HCT116 (cell line): ENCODE measurements around the gene C20orf144. TPM values are rescaled to one million over a fixed set of nuclear protein-coding genes. Genes with fewer than 3 reads are reported as not detected.

Experiments used
- ATAC-seq: fragments of 200-7000 bp; cut with Tn5 transposase; 2 replicates; pipeline ENCODE4 v1.9.1; 2020; ENCODE audit warnings: mild to moderate bottlenecking, moderate library complexity
- BruUV-seq: library from RNA; stranded (reverse); fragments of 400-500 nt; replicated peaks from 2 replicates; lab custom pipeline; 2021; lab: Mats Ljungman, UMichigan
- CTCF ChIA-PET: fragments of 300-600 bp; sonication (Branson Sonifier 250); formaldehyde crosslinking; loops from one replicate; lab custom pipeline; 2021; ENCODE audit warnings: antibody characterized with exemption; lab: Charles Lee
- POLR2A ChIA-PET: fragments of 300-600, 350-600 bp; sonication (Branson Sonifier 250); formaldehyde crosslinking; loops from one replicate; lab custom pipeline; 2021; ENCODE audit warnings: antibody characterized with exemption; lab: Charles Lee
- RAD21 ChIA-PET, 2 experiments: fragments of 300-600 bp; sonication (Branson Sonifier 250); formaldehyde crosslinking; loops; one replicate each; lab custom pipeline; 2023; ENCODE audit warnings: low total read pairs in 2 of 2; ENCODE audit not compliant: uncharacterized antibody in 2 of 2, unreplicated experiment in 2 of 2, low non-redundant PET in 1 of 2; lab: Charles Lee
- DNase-seq: peaks from one replicate; pipeline ENCODE4 v3.0.0-alpha.2; 2010; ENCODE audit warnings: low read depth, low spot score
- H2AFZ ChIP-seq: fragments of 200-600 bp; shearing (Covaris generic), sonication (generic); 2 replicates; pipeline ENCODE4 v1.6.1; 2017; ENCODE audit warnings: low read depth, mixed run types, mixed read lengths, antibody characterized with exemption, low read length; ENCODE audit not compliant: poor library complexity, severe bottlenecking
- H3K27ac ChIP-seq: 2 replicates; pipeline ENCODE4 v1.5.1; 2012; ENCODE audit warnings: low read depth, low read length
- H3K27me3 ChIP-seq: fragments of 200-600 bp; sonication (generic); 2 replicates; pipeline ENCODE4 v1.6.1; 2016; ENCODE audit warnings: mixed run types, low read length, mixed read lengths; ENCODE audit not compliant: insufficient read depth
- H3K36me3 ChIP-seq, 2 experiments: fragments of 200-500 bp in 1 of 2; fragments of 200-600 bp in 1 of 2; sonication (Bioruptor generic) in 1 of 2; sonication (generic) in 1 of 2; 2 replicates each; pipeline versions ENCODE4 v1.5.1 to v1.6.1; 2014 to 2016; ENCODE audit warnings: low read length in 2 of 2, inconsistent platforms in 1 of 2, mixed read lengths in 1 of 2, mixed run types in 1 of 2; ENCODE audit not compliant: insufficient read depth in 2 of 2, control insufficient read depth in 1 of 2
- H3K4me1 ChIP-seq, 2 experiments: fragments of 200-600 bp in 1 of 2; sonication (generic) in 1 of 2; 2 replicates each; pipeline versions ENCODE4 v1.5.1 to v1.6.1; 2012 to 2017; ENCODE audit warnings: low read length in 2 of 2, inconsistent platforms in 1 of 2, mild to moderate bottlenecking in 1 of 2, mixed read lengths in 1 of 2, mixed run types in 1 of 2, moderate library complexity in 1 of 2; ENCODE audit not compliant: insufficient read depth in 2 of 2, control insufficient read depth in 1 of 2
- H3K4me2 ChIP-seq: fragments of 200-600 bp; sonication (generic); 2 replicates; pipeline ENCODE4 v1.6.1; 2017; ENCODE audit warnings: mixed run types, low read length, mixed read lengths
- H3K4me3 ChIP-seq, 2 experiments: fragments of 200-600 bp in 1 of 2; sonication (generic) in 1 of 2; replicated peaks in 1 of 2; 2 replicates each; pipeline ENCODE4 v1.5.1; 2011 to 2016; ENCODE audit warnings: low read length in 2 of 2, control low read depth in 1 of 2, low read depth in 1 of 2, mild to moderate bottlenecking in 1 of 2, mixed read lengths in 1 of 2, mixed run types in 1 of 2
- H3K79me2 ChIP-seq: fragments of 200-600 bp; sonication (generic); 2 replicates; pipeline ENCODE4 v1.6.1; 2017; ENCODE audit warnings: mild to moderate bottlenecking, mixed run types, low read length, moderate library complexity, mixed read lengths; ENCODE audit not compliant: insufficient read depth
- H3K9ac ChIP-seq: fragments of 200-600 bp; sonication (generic); 2 replicates; pipeline ENCODE4 v1.6.1; 2016; ENCODE audit warnings: low read length, mixed read lengths
- H3K9me2 ChIP-seq: fragments of 200-600 bp; sonication (generic), shearing (Covaris generic); 2 replicates; pipeline ENCODE4 v1.6.1; 2017; ENCODE audit warnings: mixed run types, mild to moderate bottlenecking, moderate library complexity; ENCODE audit not compliant: insufficient read depth
- H3K9me3 ChIP-seq, 2 experiments: fragments of 200-500 bp in 1 of 2; fragments of 200-600 bp in 1 of 2; sonication (Bioruptor generic) in 1 of 2; sonication (generic) in 1 of 2; 2 replicates each; pipeline ENCODE4 v1.6.1; 2014 to 2017; ENCODE audit warnings: low read length in 2 of 2, mixed read lengths in 2 of 2, inconsistent platforms in 1 of 2, low read depth in 1 of 2, mild to moderate bottlenecking in 1 of 2, mixed run types in 1 of 2, moderate library complexity in 1 of 2; ENCODE audit not compliant: control insufficient read depth in 1 of 2, insufficient read depth in 1 of 2
- H4K20me1 ChIP-seq: fragments of 200-600 bp; sonication (generic), shearing (Covaris generic); 2 replicates; pipeline ENCODE4 v1.6.1; 2017; ENCODE audit warnings: mixed run types, mild to moderate bottlenecking, moderate library complexity; ENCODE audit not compliant: insufficient read depth
- EGR1 ChIP-seq: IDR thresholded peaks from 2 replicates; pipeline ENCODE4 v1.6.1; 2012; ENCODE audit warnings: low read depth
- FOSL1 ChIP-seq: IDR thresholded peaks from 2 replicates; pipeline ENCODE4 v1.6.1; 2012; ENCODE audit warnings: low read depth
- POLR2AphosphoS5 ChIP-seq: IDR thresholded peaks from 2 replicates; pipeline ENCODE4 v1.6.1; 2011; ENCODE audit warnings: mild to moderate bottlenecking, low read depth, low read length, moderate library complexity
- RAD21 ChIP-seq: IDR thresholded peaks from 2 replicates; pipeline ENCODE4 v1.6.1; 2012; ENCODE audit warnings: low read depth, mild to moderate bottlenecking
- SP1 ChIP-seq: IDR thresholded peaks from 2 replicates; pipeline ENCODE4 v1.6.1; 2012; ENCODE audit warnings: low read depth
- TCF7L2 ChIP-seq: IDR thresholded peaks from 2 replicates; pipeline ENCODE4 v1.7.0; 2011; ENCODE audit warnings: borderline replicate concordance, inconsistent platforms; ENCODE audit not compliant: insufficient read depth, insufficient read length; ENCODE audit errors: extremely low read depth
- ZFX ChIP-seq: fragments of 450-650 bp; IDR thresholded peaks from 2 replicates; pipeline ENCODE4 v1.6.1; 2017
- ZNF274 ChIP-seq: fragments of 200-500 bp; sonication (Bioruptor generic); IDR thresholded peaks from 2 replicates; pipeline ENCODE4 v1.6.1; 2014; ENCODE audit warnings: mild to moderate bottlenecking, low read depth, low read length, inconsistent platforms
- intact Hi-C: fragments of 100-400 bp; cut with micrococcal nuclease; formaldehyde crosslinking; loops from 2 replicates; pipeline ENCODE4 v1.10.0; 2022
- total RNA-seq: library from RNA; stranded (reverse); gene quantifications from one replicate; pipeline ENCODE4 v1.2.1, GENCODE V29; 2021; ENCODE audit not compliant: unreplicated experiment
- TF ChIP-seq, protein P1 (sequence below): IDR thresholded peaks from 2 replicates; pipeline ENCODE4 v1.6.1; 2012; ENCODE audit warnings: low read depth
- TF ChIP-seq, protein P2 (sequence below): IDR thresholded peaks from 2 replicates; pipeline ENCODE4 v1.6.1; 2012

C20orf144 gene
- total RNA-seq, 1 experiment from 2014 or later: 0.37 TPM

- intact Hi-C loops: loop anchor here (10.0 kb wide), 1 partner anchor 466 kb away; no protein-coding TSS in a partner anchor
- no peak overlapping the region for H3K9ac ChIP-seq
- no peak overlapping the region for H3K4me2 ChIP-seq
- POLR2A ChIA-PET: no interaction called here
- H3K9me2 ChIP-seq: no peaks in the 10 kb centered on the region
- H3K79me2 ChIP-seq: peaks cover 6% of the 10 kb centered on the region; the same call in 1 of the 2 replicates
- no peak overlapping the region for H2AFZ ChIP-seq
- no peaks in the 10 kb centered on the region for H4K20me1 ChIP-seq
- H3K27ac ChIP-seq: no peak overlapping the region
- H3K36me3 ChIP-seq: peaks cover 0 to 3% of the 10 kb centered on the region in 2 experiments; a peak in 1 of 4 replicates
- H3K9me3 ChIP-seq: no peaks in the 10 kb centered on the region
- CTCF ChIA-PET: no interaction called here
- RAD21 ChIA-PET: no interaction called here
- DNase-seq (no peak), ATAC-seq (no peak)
- H3K4me1 ChIP-seq: peaks cover 0 to 20% of the 10 kb centered on the region in 2 experiments; a peak in 2 of 4 replicates
- no peak overlapping the region for H3K4me3 ChIP-seq
- TF ChIP-seq FOSL1 (no peak), ZNF274 (no peak), EGR1 (no peak), TCF7L2 (no peak), RAD21 (no peak), POLR2AphosphoS5 (no peak), ZFX (no peak), SP1 (no peak)
- TF ChIP-seq, protein P1, sequence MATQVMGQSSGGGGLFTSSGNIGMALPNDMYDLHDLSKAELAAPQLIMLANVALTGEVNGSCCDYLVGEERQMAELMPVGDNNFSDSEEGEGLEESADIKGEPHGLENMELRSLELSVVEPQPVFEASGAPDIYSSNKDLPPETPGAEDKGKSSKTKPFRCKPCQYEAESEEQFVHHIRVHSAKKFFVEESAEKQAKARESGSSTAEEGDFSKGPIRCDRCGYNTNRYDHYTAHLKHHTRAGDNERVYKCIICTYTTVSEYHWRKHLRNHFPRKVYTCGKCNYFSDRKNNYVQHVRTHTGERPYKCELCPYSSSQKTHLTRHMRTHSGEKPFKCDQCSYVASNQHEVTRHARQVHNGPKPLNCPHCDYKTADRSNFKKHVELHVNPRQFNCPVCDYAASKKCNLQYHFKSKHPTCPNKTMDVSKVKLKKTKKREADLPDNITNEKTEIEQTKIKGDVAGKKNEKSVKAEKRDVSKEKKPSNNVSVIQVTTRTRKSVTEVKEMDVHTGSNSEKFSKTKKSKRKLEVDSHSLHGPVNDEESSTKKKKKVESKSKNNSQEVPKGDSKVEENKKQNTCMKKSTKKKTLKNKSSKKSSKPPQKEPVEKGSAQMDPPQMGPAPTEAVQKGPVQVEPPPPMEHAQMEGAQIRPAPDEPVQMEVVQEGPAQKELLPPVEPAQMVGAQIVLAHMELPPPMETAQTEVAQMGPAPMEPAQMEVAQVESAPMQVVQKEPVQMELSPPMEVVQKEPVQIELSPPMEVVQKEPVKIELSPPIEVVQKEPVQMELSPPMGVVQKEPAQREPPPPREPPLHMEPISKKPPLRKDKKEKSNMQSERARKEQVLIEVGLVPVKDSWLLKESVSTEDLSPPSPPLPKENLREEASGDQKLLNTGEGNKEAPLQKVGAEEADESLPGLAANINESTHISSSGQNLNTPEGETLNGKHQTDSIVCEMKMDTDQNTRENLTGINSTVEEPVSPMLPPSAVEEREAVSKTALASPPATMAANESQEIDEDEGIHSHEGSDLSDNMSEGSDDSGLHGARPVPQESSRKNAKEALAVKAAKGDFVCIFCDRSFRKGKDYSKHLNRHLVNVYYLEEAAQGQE: no peak
- TF ChIP-seq, protein P2, sequence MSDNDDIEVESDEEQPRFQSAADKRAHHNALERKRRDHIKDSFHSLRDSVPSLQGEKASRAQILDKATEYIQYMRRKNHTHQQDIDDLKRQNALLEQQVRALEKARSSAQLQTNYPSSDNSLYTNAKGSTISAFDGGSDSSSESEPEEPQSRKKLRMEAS: no peak
- BruUV-seq: no TSS peak
- H3K27me3 ChIP-seq: no peaks in the 10 kb centered on the region
These were observed 3.6 kb upstream of the C20orf144 start for GRCh38 chr20:33658510-33658909.
